ENCODE results near the gene RTL10.

The RTL10 gene

DNA sequence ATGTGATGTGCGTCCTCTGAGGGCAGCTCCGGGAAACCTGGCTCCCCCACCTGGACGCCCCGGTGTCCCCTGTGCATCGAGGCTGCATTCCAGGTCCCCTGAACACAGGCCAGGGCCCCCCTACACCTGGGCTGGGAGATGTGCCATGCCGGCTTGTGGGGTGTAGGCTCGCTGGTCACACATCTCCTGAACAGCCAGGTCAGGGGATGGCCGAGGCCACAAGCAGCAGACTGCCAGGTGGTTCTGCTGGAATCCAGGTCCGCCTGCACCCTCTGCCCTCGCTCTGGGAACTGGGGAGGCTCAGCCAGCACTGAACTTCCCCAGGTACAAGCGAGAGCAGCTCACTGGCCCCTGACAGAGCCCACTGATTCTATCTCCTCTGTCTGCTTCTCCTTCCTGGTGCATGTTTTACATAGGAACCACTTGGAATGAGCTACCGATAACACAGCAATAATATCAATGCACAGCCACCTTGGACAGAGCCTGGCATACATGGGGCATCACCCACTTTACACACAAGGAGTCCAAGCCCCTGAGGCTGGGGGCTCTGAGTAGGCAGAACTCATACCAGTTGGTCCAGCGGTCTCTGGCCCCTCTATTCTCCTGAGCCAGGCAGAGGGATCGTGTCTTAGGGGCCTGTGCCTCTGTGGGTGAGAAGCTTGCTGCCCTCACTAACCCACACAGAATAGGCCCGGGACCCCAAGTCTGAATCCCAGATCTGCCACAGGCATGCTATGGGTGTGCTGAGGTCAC, 47.3 kb downstream of the RTL10 start:
- no peak for DNase-seq

DNA sequence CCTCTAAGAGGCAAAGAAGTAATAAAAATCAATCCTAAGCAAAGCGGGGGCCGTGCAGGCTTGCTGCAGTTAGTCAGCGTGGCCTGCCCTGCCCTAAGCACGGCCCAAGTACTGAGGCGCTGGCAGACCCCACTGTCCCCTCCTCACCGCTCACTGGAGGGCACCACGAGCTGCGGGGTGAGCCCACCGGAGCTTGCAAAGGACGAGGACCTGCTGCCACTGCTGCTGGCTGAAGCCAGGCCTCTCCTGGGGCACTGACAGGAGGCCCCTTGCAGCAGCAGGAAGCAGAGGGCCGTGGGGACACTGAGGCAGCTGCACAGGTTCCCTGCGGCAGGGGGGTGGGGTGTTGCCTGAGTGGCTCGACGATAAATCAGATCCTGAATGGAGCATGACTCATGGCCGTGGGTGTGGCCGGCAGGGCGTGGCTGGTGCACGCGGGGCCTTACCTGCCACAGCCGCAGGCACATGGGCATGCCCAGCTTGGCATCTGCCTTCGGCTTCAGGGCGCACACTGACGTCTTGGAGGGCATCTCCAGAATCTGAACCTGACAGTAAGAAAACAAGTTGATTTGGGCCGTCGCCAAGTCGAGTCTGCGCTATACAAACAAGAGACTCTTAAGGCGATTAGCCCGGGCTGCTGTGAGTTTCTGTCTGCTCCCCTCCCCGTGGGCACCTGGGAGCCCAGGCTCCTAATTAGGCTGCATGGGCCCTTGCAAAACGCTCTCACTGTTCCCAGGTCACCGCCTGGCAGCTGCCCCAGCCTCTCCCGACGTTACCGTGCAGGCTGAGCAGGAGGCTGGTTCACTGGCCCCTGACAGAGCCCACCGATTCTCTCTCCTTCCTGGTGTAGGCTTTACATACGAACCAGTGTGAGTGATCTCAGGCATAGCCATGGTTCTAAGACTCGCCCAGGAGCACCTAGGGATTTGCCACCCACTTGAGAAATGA, 48.2 kb downstream of the RTL10 start:
- DNase-seq: peak; percentile 50

- DNase-seq: no peak
Measured at GRCh38 chr22:19805821-19806212, 48.9 kb downstream of the RTL10 start.

All from eye (tissue), 1 donor.